Esophagus squamous epithelium (tissue), 4 donors: ENCODE results near the gene RTN4R.

ENCODE experiments used
- CTCF ChIP-seq, 6 experiments: fragments of 450-650 bp in 4 of 6; fragments of 200-600 bp in 2 of 6; sonication (generic) in 2 of 6; IDR thresholded peaks; one replicate each; pipeline ENCODE4 v1.5.1; 2016 to 2019; ENCODE audit warnings: antibody characterized with exemption in 6 of 6, mild to moderate bottlenecking in 4 of 6, moderate library complexity in 4 of 6
- POLR2A ChIP-seq, 4 donors: fragments of 450-650 bp; IDR thresholded peaks; one replicate each; pipeline ENCODE4 v1.6.1; 2017; ENCODE audit warnings: antibody characterized with exemption in 4 of 4, mild to moderate bottlenecking in 4 of 4, moderate library complexity in 3 of 4

DNA sequence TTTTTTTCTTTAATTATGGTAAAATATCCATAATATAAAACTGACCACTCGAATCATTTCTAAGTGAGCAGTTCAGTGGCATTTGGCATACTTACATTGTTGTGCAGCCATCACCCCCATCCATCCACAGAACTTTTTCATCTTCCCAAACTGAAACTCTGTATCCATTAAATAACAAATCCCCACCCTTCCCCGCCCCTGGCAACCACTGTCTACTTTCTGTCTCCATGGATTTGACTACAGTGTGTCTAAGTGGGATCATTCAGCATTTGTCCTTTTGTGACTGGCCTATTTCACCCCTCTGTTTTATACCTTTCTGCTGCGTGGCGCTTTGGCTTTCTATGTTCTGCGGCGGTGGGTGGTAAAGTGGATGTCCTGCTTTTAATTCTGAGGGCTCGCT lies 49.1 kb downstream of the RTN4R start:
- TF ChIP-seq CTCF (IDR thresholded peaks at IDR 0.05), result no peak
- TF ChIP-seq POLR2A (IDR thresholded peaks at IDR 0.05), result no peak
